KBM-7 (cell line): ENCODE measurements around the gene PABPC4L.
"Not testable (repeated sequence)": the region's sequence is repeated elsewhere in the genome, so short reads cannot be mapped to it uniquely, and the experiment has no call there.

ENCODE experiments used
- DNase-seq: peaks from one replicate; pipeline ENCODE4 v3.0.0-alpha.2; 2015
- in situ Hi-C: fragments of 300-500 bp; cut with MboI; formaldehyde crosslinking; loops from 2 replicates; pipeline ENCODE4 v1.14.3; 2020; ENCODE audit warnings: low sequenced_read_pairs, low pct_unique_long_range_greater_than_20kb, mixed read lengths

Gene PABPC4L

GRCh38 chr4:134201216-134202161 lies at the start of gene PABPC4L:
TSS of gene PABPC4L (minus strand) at chr4:134201789. CDS start at chr4:134201019, 770 bp downstream.
- peak; percentile 73 for DNase-seq
- in situ Hi-C loops, result no loop called here

DNA sequence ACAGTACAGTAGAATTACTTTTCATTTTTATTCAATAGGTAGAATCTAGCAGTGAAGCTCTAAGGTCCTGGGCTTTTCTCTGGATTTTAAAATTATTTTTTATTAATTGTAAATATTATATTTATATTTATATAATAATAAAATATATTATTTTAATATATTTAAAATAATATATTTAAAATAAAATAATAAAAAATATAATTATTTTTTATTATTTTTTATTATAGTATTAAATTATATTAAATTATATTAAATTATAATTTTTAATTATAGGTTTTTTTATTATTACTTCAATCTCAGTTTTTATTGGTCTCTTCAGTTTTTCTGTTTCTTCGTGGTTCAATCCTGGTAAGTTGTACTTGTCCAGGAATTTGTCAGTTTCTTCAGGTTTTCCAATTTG lies 49.7 kb upstream of the PABPC4L start:
- in situ Hi-C loops, result no loop called here
- DNase-seq, result no peak

GRCh38 chr4:134243742-134244713 lies 42.4 kb upstream of the PABPC4L start:
- DNase-seq, result no peak
- in situ Hi-C loops, result no loop called here

GRCh38 chr4:134219043-134219442 lies 17.5 kb upstream of the PABPC4L start:
- in situ Hi-C loops, result no loop called here
- no peak for DNase-seq

DNA sequence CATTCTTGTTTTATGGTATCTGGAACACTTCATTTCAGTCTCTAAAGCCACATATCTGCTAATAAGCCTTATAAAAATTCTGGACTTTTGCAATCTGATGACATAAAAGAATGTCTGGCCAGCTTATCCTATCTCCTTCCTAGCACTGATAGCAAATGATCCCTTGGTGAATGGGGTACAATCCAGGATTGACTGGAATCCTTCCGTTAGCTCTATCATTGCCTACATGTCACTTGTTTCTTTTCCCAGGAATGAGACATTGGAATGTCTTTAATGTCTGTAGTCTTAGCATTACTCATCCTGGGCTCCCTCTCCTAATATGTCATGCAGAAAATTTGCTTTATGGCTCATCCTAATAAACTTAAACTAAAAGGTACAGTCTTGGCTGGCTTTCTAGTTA lies 14.8 kb upstream of the PABPC4L start:
- no peak for DNase-seq
- in situ Hi-C loops, result no loop called here

DNA sequence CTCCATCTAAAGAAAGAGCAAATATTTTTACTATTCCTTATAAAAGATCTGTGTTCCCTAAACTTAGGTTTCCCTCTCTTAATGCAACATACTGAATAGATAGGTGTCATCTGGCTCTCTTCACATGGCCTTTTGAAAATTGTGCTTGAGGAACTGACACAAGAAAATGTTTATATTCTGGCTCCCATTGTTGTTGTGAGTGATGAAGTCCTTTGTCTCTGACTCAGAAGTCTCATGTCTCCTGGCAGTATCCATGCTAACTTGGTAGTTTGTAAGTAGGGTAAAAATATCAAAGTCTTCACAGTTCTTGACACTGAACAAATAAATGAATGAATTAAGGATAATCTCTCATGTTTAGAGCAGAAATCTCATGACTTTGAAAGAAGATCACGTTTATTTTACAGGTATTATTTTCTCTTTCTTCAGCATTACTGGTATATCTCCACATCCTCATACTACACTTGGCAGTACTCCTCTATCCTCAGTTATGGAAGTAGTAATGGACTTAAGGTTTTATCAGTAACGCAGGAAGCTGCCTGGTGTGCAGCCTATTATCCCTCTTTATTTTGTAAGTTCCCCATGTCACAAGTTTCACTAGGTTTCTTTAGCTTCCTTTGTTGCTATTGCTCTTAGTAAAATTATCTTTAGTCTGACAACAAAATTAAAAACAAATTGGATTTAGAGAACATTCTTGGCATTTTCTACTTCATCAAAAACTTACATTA lies 14.2 kb upstream of the PABPC4L start:
- no peak for DNase-seq
- in situ Hi-C loops, result no loop called here

GRCh38 chr4:134207955-134208354 lies 6.4 kb upstream of the PABPC4L start:
- in situ Hi-C loops, result not testable (repeated sequence)

DNA sequence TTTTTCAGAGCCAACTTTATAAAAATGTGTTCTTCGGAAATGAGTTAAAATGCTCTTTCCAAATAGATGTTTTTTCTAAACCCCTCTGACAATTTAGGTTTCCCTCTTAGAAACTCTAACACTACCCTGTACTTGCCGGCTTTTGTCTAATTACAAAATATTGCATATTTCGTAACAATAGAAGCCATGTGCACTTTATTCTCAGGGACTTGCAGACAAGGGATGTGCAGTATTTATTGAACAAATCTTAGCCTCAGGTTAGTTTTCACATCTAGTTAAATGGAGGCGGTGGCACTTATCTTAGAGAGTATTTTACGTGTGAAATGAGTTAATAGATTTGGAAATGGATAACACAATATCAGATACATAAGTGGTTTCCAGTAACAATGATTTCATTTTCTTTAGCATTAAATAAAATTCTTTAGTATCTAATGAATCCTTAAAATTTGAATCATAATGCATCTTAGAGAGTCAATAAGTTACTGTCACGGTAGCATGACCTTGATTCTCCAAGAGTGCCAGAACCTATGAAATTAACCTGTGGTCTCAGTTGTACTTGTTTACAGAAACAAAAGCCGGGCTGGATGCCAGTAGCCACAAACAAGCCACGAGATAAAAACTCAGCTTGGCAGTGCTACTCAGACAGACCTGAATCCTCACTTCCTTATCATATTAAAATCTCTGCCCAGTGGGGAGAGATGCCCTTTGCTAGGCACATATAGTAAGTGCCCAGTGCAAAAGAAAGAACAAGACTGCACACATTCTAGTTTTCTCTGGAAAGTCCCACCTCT lies 772 bp upstream of the PABPC4L start:
- in situ Hi-C loops, result no loop called here
- DNase-seq, result no peak

More at GRCh38 chr4:134207955-134208354, 6.4 kb upstream of the PABPC4L start:
- DNase-seq, result not testable (repeated sequence)

GRCh38 chr4:134200811-134201215 lies 776 bp downstream of the PABPC4L start:
- DNase-seq, result peak; percentile 45
- in situ Hi-C loops, result no loop called here

- no peak for DNase-seq
- in situ Hi-C loops, result no loop called here
These were observed 11.6 kb downstream of the PABPC4L start for GRCh38 chr4:134189949-134190348.

DNA sequence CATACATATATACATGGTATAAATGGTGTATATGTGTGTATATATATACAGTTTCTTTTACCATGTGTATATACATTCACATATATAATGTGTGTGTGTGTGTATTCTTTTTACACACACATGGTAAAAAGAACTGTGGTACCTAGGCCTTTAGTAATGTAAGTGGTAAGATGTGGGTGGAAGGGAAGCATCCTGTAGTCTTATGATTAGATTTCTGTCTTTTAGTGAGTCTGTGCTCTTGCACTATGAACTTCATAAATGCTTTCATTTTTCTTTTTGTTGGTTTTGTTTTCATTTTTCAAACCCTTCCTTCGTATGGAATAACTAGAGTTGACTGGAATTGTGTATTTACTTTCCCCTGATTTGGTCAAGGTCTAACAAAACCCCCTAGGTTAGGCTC lies 12.1 kb downstream of the PABPC4L start:
- DNase-seq, result no peak
- in situ Hi-C loops, result no loop called here

GRCh38 chr4:134178706-134179105 lies 22.9 kb downstream of the PABPC4L start:
- in situ Hi-C loops, result no loop called here
- DNase-seq, result no peak

DNA sequence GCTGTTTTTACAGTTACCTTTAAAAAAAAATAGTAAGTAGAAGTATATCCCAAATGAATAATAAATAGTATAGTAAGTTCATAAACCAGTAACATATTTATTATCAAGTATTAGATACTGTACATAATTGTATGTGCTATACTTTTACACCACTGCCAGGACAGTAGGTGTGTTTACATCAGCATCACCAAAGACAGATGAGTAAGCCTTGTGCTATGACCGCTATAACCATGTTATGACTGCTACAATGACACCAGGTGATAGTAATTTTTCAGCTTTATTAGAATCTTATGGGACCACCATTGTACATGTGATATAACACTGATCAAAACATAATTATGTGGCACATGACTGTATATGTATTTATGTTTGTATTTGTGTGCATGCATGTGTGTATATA lies 27.3 kb downstream of the PABPC4L start:
- in situ Hi-C loops, result no loop called here
- no peak for DNase-seq

GRCh38 chr4:134160211-134160610 lies 41.4 kb downstream of the PABPC4L start:
- in situ Hi-C loops, result no loop called here

DNA sequence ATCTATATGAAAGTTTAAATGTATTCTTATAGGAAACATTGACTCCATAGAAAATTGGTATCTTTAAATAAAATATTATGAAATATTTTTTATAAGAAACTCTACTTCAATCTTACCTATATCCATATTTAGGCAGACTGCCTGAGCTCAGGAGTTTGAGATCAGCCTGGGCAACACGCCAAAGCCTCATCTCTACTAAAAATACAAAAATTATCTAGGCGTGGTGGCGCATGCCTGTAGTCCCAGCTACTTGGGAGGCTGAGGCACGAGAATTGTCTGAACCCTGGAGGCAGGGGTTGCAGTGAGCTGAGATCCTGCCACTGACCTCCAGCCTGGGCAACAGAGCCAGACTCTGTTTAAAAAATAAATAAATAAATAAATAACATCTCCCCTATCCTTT lies 47.5 kb downstream of the PABPC4L start:
- in situ Hi-C loops, result no loop called here
- no peak for DNase-seq

More at GRCh38 chr4:134160211-134160610, 41.4 kb downstream of the PABPC4L start:
- DNase-seq, result no peak

DNA sequence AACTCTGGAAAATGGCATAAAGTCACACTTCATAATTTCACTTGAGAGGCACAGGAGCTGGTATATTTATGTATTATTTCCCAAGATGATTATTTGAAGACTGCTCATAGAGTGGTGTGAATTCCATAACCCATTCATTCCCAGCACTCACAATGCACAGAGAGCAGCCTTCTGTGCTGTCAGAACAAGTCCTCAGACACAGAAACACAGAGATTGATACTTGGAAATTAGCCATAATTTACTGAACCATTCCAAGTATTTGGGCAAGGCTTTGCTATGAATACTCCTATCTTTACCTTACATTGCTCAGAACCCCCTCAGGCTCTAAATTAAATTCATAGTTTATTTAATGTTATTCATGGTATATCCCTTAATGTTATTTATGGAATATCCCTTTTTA lies 53.6 kb downstream of the PABPC4L start:
- no peak for DNase-seq
- in situ Hi-C loops, result no loop called here
